ENCODE measurements around the gene ATP11A.
A peak's percentile ranks its signal among the peaks of the same experiment; 100 is the strongest.

Gene ATP11A

DNA sequence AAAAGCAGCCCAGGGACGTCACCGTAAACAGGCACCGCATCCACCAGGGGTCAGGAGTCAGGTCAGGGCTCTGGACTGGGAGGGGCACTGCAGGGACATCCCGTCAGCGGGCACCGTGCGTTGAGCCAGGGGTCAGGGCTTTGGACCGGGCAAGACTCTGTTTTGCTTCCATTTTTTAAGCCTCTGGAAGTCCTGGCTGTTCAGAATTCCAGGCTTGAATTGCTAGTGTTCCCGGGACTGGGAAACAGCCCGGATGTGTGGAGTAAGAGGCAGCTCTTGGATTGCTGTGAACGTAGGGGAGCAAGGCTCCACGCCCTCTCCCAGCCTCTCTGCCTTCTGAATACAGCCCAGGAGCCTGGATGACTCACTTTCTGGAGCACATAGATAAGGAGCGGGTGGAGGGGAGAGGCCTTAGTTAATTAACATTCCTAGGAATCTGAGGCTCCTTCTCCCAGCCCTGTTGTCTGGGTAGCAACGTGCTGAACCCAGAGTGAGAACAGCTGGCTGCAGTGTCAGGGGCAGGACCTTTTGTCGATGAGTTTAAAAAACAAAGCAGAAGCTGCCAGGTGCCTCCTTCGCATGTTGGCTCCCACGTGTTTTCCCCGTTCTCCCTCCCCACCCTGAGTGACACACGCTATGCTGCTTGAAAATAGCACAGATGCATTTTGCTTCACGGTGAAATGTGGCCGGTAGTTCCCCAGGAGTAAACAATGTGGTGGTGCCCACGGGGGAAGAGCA, 21.9 kb downstream of the ATP11A start:
- peak in 1 of 2 experiments; percentile 19 for DNase-seq

GRCh38 chr13:112712451-112713207, 22.8 kb downstream of the ATP11A start:
- DNase-seq = no peak

- DNase-seq = no peak
These were observed 23.8 kb downstream of the ATP11A start for GRCh38 chr13:112713517-112714253.

DNA sequence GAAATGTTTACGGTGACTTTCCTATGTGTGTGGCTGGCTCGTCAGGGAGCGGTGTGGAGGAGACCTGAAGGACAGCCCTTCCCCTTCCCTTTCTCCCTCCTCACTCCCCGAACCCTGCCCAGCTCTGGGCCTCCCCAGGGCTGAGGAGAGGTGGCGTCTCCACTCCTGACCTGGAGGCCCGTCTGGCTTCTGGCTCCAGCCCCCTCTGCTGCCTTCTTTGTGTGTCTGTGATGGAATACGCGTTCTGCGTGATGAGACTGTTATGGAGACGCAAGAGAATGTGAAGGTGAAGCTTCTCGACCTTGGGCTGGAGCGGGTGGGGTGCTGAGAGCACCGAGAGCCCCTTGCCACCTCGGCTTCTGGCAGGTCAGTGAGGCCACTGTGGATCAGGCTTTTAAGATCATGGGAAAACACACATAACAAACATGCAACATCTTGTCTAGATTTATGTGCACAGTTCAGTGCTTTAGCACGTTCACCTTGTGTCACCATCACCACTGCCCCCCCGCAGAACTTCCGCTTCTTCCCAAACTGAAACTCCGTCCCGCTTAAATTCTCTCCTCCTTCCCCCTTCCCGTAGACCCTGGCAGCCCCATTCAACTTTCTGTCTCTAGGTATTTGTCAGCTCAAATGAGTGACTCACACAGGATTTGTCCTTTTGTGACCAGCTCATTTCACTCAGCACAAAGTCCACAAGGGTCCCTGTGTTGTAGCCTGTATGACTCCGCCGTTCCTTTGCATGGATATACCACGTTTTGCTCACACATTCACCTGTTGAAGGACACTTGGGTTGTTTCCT, 24.7 kb downstream of the ATP11A start:
- no peak for DNase-seq

DNA sequence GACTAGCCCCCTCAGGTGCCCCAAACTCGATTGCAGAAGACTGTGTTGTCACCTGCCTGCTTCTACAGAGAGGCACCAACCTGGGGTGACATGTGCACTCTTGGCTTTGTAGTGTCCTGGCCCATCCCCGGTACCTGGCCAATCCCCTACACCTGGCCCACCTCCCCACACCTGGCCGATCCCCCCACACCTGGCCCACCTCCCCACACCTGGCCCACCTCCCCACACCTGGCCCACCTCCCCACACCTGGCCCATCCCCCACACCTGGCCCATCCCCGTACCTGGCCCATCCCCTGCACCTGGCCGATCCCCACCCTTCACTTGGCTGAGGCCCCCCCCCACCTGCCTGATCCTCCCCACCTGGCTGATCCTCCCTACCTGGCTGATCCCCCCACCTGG, 25.4 kb downstream of the ATP11A start:
- DNase-seq = no peak

DNA sequence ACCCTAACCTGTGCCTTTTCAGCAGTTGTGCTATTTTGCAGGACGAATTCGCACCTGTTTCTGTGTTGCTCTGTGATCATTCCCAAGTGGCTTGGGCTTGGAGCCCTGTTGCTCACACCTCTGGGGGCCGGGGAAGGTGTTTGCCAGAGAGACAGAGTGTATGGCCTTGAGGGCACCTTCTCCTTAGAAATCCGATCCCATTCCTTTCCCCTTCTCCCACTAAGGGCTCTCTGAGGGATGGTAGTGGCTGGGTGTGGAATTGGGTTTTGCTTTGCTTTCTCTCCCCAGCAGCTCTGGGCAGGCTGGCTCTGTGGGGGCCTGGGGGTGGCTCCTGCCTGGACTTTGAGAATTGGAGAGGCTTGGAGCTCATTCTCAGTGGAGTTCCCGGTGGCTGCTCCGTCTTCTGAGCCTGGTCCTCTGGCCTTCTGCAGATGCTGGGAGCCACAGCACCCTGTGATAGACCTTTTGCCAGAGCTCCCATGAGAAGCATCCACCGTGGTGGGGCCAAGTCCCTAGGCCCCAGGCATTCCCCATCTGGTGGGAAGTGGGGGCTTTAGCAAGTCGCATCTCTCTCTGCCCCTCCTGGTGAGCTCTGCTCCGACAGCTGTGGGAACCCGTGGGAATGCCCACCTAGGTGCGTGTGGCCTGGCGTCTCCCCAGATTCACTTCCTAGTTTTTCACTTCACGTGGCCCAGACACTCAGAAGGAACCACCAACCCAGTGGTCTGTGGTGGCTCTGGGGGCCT, 26.1 kb downstream of the ATP11A start:
- no peak for DNase-seq

- no peak for DNase-seq
These were observed 26.6 kb downstream of the ATP11A start for GRCh38 chr13:112716461-112716820.

DNA sequence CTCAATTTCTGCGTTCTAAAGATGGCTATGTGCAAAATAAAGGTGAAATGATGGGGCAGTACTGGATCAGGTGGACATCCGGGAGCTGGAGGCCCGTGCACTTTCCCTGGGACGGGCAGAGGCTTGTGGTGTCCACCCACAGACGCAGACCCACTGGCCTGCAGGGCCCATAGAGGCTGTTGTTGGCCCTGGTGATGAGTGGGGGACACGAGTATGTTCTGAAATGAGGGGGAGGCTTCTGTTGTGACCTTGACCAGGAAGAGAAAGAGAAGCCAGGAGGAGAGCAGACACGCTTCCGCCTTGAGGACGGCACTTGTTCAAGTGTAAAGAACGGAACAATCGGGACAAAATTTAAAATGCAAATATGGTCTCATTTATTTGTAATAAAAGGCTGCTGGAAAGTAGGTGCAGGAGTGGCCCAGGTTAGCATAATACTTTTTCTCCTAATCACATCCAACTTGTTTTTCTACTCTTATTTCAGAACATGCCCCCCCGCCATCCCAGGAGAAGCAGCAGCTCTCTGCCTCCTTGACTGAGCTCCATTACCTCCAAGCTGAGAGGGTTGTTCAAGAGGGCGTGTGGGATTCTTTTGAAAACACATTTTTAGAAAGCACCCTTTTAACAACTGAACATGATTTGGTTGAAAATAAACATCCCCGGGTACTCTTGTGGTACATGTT, 27.1 kb downstream of the ATP11A start:
- DNase-seq = no peak

DNA sequence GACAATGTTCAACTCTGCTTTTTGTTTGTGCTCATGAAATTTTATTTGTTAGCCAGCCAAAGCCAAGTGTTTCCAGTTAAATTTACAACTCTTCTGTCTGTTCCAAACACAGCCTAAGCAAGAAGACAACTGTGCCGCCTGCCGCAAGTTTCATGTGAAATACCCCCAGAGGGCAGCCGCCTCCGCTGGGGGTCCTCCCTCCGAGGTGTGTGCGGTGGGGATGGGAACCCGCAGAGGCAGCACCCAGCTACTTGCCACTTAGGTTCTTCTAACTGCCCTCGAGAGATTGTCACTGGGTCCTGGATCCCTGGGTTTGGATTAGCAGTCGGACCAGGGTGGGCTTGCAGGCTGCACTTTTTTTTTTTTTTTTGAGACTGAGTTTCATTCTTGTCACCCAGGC, 28.5 kb downstream of the ATP11A start:
- no peak for DNase-seq

DNA sequence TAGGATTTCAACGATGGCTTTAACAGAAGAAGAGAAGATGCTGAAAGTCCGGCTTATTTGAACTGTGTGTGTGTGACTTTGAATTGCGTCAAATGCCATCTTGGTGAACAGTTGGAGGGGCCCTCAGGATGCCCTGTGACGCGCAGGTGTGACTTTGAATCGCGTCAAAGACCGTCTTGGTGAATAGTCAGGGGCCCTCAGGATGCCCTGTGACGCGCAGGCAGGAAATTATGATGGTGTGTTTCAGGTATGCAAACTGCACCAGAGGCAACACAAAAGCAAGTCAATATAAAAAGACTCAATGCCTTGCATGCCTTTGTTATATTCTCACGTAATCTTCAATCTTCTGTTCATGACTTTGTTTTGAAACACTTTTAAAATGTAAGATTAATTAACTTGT, 29.2 kb downstream of the ATP11A start:
- DNase-seq = no peak

GRCh38 chr13:112719556-112719955, 29.7 kb downstream of the ATP11A start:
- no peak for DNase-seq

DNA sequence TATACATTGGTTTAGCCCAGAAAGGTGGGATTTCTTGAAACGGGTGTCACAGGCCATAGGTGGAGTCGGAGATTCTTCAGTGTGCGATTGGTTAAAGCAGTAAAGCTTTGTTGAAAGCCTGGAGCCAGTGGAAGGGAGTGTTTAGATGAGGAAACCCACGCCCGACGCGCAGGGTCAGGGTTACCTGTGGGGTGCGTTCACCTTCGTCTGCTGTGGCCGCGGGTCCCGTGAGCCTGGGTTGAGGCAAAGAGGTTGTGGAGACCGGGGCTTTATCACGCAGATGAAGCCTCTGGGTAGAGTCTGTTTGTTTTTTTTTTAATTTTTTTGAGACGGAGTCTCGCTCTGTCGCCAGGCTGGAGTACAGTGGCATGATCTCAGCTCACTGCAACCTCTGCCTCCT, 30.4 kb downstream of the ATP11A start:
- no peak for DNase-seq

GRCh38 chr13:112720814-112721197, 31.0 kb downstream of the ATP11A start:
- DNase-seq = no peak

DNA sequence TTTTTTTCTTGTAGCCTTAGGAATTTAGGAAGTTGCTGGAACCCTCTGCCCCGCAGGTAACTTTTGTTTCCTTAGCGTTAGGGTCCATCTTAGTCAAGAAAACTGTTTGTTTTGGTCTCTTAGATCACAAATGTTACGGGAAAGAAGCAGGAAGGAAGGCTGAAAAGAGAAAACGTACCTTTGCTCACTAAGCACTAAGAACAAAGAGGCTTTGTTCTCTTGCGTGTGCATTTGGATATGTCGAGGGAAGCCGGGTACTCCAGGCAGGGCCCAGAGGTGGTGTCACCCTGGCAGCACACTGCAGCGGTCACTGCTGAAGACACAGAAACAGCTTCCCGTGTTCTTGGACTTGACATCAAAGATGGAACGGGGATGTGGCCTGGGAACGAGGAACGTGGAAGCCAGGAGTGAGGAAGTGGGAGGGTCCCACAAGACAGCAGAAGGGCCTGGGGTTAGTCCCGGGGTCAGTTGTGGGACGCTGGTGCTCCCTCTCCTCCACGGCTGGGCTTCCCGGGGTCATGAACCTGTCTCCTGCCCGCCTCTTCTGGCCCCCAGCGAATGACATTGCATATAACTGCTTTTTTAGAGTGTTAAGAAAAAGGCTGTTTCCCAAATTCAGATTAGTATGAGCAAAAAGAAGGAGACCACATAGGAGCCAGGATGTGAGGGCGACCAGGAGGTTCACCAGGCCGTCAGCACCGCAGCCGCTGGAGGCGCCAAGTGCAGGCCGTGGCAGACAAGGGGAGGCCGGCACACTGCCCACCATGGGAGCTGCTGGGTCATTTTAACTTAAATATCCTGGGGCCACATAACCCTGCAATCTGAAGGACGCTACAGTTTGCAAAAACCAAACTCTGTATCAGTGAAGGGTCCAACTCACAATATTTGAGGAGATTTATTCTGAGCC, 31.6 kb downstream of the ATP11A start:
- no peak for DNase-seq

- DNase-seq = no peak
These were observed 32.8 kb downstream of the ATP11A start for GRCh38 chr13:112722433-112723263.

DNA sequence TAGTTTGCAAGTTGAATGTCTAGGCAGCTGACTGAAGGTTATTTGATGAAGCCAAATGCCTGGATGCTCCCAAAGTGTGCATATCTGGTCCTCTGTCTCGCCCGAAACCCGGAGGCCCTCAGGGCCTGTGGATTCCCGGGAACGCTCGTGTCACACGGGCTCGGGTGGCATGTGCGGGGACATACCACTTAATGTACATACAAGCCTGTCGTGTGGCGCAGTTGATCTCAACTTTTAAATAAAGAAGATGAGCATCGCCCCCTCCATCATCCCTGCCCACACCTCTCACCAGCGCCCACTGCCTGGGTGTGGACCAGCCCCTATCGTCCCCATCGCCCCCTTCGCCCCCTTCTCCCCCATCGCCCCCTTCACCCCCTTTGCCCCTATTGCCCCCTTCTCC, 33.9 kb downstream of the ATP11A start:
- DNase-seq = no peak

DNA sequence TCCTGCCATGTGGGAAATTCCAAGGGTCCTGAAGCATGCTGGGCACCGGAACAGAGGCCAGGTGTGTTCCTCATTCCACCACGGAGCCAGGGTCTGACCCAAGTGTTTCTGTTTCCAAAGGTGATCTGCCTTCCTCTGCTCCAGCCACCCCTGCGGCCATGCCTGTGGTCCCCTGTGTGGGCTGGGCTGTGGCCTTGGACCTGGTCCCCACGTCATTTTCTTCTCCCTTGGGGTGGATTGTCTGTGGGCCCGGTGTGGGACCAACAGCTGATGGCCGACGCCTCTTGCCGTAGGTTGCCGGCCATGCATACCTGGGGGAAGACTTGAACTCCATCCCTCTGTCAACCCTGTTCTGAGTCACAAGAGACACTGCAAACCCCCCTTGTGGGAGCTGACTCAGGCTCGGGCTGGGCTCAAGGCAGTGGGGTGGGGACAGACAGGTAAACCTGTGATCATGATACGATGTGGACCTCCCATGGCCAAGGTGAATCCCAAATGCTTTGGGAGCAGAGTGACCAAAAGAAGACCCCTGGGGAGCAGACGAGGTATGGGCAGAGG, 35.0 kb downstream of the ATP11A start:
- DNase-seq = no peak

GRCh38 chr13:112725346-112726015, 35.6 kb downstream of the ATP11A start:
- no peak for DNase-seq

Measured in Kasumi-1 (cell line).